ENCODE results near the gene CCDC74A.
"Not testable (repeated sequence)": the region's sequence is repeated elsewhere in the genome, so short reads cannot be mapped to it uniquely, and the experiment has no call there.

Gene CCDC74A

GRCh38 chr2:131566371-131566770 lies 38.7 kb downstream of the CCDC74A start:
- no peak for DNase-seq

- DNase-seq = no peak
These were observed 40.2 kb downstream of the CCDC74A start for GRCh38 chr2:131567891-131568290.

GRCh38 chr2:131568401-131568800 lies 40.7 kb downstream of the CCDC74A start:
- DNase-seq = not testable (repeated sequence)

- DNase-seq = no peak
These were observed 44.5 kb downstream of the CCDC74A start for GRCh38 chr2:131572175-131572574.

- no peak for DNase-seq
These were observed 50.1 kb downstream of the CCDC74A start for GRCh38 chr2:131577812-131578211.

- no peak for DNase-seq
These were observed 52.5 kb downstream of the CCDC74A start for GRCh38 chr2:131580187-131580586.

Data from NK-92 treated with Interleukin-12 subunit alpha and Interleukin-12 subunit beta, amount 100 ng/mL, for 24 hours (cell line).